ENCODE results near the gene MPRIP. TPM values are rescaled to one million over a fixed set of nuclear protein-coding genes. Genes with fewer than 3 reads are reported as not detected.

MPRIP gene
- total RNA-seq (2022; extraction: Qiagen RNA extraction; ENCODE audit: low read depth) = 249 to 460 TPM (median 420 TPM) in 5 replicates

GRCh38 chr17:17042384-17042736 lies at the start of gene MPRIP:
MPRIP (plus strand) TSS chr17:17042457; CDS start chr17:17042849, 392 bp downstream.

GRCh38 chr17:17206124-17206912 lies 164.1 kb downstream of the MPRIP start, which contains the start of gene PLD6:
PLD6 (minus strand) TSS chr17:17206333; CDS start chr17:17206286, 47 bp downstream.

GRCh38 chr17:17237026-17237799 lies 195.0 kb downstream of the MPRIP start, which contains the start of gene FLCN:
FLCN (minus strand) TSS chr17:17237168; CDS start chr17:17228137, 9,031 bp downstream.

Other genes with a start within 250 kb of the MPRIP start
- gene TNFRSF13B, start 70.3 kb upstream of the MPRIP start, total RNA-seq (2022; extraction: Qiagen RNA extraction; ENCODE audit: low read depth) = not detected in 5 replicates
- 6.6 to 8.5 TPM (median 7.1 TPM) in 5 replicates for gene PLD6, start 163.9 kb downstream of the MPRIP start, total RNA-seq (2022; extraction: Qiagen RNA extraction; ENCODE audit: low read depth)
- gene FLCN, start 194.7 kb downstream of the MPRIP start, total RNA-seq (2022; extraction: Qiagen RNA extraction; ENCODE audit: low read depth) = 32.8 to 42.1 TPM (median 34.4 TPM) in 5 replicates
- 145 to 158 TPM (median 155 TPM) in 5 replicates for gene COPS3, start 238.8 kb downstream of the MPRIP start, total RNA-seq (2022; extraction: Qiagen RNA extraction; ENCODE audit: low read depth)

Measured in A549 treated with DMSO at 1 μM for 4 hours (cell line).